DND-41 (cell line): Measurements from ENCODE around the gene OXER1.

ENCODE experiments used
- CTCF ChIP-seq: IDR thresholded peaks from 2 replicates; pipeline ENCODE4 v1.5.1; 2012; ENCODE audit warnings: borderline replicate concordance, low read length, moderate library complexity, mild to moderate bottlenecking; ENCODE audit not compliant: poor library complexity, severe bottlenecking; ENCODE audit errors: extremely low read depth
- EZH2 ChIP-seq: IDR thresholded peaks from 3 replicates; pipeline ENCODE4 v1.6.1; 2012; ENCODE audit warnings: borderline replicate concordance, low read depth, mild to moderate bottlenecking, moderate library complexity, low read length, inconsistent platforms; ENCODE audit not compliant: severe bottlenecking

GRCh38 chr2:42761554-42761953 lies 2.4 kb downstream of the OXER1 start:
- TF ChIP-seq CTCF, result no peak
- TF ChIP-seq EZH2, result no peak
